Measurements from ENCODE around the gene CHST8.

DNA sequence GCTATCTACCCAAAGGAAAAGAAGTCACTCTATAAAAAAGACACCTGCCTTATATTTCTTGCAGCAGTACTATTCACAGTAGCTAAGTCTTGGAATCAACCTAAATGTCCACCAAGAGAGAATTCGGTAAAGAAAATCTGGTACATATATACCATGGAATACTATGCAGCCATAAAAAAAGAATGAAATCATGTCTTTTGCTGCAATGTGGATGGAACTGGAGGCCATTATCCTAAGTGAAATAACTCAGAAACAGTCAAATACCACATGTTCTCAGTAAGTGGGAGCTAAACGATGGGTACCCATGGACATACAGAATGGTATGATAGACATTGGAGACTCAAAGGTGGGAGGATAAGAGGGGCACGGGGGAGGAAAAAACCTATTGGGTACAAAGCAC lies 92.4 kb downstream of the CHST8 start:
- TF ChIP-seq, protein P1, sequence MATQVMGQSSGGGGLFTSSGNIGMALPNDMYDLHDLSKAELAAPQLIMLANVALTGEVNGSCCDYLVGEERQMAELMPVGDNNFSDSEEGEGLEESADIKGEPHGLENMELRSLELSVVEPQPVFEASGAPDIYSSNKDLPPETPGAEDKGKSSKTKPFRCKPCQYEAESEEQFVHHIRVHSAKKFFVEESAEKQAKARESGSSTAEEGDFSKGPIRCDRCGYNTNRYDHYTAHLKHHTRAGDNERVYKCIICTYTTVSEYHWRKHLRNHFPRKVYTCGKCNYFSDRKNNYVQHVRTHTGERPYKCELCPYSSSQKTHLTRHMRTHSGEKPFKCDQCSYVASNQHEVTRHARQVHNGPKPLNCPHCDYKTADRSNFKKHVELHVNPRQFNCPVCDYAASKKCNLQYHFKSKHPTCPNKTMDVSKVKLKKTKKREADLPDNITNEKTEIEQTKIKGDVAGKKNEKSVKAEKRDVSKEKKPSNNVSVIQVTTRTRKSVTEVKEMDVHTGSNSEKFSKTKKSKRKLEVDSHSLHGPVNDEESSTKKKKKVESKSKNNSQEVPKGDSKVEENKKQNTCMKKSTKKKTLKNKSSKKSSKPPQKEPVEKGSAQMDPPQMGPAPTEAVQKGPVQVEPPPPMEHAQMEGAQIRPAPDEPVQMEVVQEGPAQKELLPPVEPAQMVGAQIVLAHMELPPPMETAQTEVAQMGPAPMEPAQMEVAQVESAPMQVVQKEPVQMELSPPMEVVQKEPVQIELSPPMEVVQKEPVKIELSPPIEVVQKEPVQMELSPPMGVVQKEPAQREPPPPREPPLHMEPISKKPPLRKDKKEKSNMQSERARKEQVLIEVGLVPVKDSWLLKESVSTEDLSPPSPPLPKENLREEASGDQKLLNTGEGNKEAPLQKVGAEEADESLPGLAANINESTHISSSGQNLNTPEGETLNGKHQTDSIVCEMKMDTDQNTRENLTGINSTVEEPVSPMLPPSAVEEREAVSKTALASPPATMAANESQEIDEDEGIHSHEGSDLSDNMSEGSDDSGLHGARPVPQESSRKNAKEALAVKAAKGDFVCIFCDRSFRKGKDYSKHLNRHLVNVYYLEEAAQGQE (IDR thresholded peaks at IDR 0.05; ENCODE audit: insufficient replicate concordance, low read depth), result no peak
- TF ChIP-seq, protein P2, sequence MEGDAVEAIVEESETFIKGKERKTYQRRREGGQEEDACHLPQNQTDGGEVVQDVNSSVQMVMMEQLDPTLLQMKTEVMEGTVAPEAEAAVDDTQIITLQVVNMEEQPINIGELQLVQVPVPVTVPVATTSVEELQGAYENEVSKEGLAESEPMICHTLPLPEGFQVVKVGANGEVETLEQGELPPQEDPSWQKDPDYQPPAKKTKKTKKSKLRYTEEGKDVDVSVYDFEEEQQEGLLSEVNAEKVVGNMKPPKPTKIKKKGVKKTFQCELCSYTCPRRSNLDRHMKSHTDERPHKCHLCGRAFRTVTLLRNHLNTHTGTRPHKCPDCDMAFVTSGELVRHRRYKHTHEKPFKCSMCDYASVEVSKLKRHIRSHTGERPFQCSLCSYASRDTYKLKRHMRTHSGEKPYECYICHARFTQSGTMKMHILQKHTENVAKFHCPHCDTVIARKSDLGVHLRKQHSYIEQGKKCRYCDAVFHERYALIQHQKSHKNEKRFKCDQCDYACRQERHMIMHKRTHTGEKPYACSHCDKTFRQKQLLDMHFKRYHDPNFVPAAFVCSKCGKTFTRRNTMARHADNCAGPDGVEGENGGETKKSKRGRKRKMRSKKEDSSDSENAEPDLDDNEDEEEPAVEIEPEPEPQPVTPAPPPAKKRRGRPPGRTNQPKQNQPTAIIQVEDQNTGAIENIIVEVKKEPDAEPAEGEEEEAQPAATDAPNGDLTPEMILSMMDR (IDR thresholded peaks at IDR 0.05; ENCODE audit: insufficient read depth, low read length), result no peak
- no peak for TF ChIP-seq SPI1 (IDR thresholded peaks at IDR 0.05; ENCODE audit: borderline replicate concordance, low read depth)

Data from HL-60 (cell line).